GM18526 (cell line): ENCODE results near the gene PBX1.

Experiments used
- POLR2A ChIP-seq: IDR thresholded peaks from 3 replicates; pipeline ENCODE4 v1.6.1; 2011; ENCODE audit not compliant: insufficient read length; ENCODE audit errors: extremely low read depth

Gene PBX1

DNA sequence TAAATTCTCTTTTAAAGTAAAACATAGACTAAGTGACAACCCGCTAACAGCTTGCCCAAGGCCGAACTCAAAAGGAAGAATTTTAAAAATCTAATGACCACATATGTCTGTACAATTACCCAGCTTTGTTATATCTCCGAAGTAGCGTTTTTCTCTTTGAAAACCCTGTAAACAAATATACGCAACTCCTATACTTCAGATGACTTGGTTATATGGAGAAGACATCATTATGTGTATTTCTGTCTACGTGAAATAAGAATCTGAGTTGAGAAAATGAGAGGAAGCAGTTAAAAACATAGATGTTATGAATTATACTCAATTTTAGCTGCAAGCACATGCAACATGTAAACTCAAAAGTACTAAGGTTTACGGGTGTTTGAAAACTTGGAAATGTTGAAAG is 2.0 kb downstream of the PBX1 start:
- no peak for TF ChIP-seq POLR2A

DNA sequence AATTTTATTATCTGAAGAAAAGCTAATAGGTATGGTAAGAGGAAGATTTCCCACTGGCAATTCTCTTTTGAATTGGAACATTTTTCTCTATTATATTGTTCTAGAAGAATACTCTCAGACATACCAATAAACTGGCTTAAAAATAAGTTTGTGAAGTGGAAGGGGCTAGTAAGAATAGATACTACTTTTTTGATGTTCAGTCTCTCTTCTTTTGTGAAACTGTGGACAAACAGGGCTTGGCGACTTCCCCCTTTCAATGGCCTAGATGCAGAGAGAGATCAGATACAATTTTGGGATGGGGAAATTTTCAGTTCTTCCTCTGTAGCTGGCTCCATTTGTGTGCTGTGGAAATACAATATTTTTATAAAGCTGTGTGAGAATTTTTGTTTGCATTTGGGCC is 2.5 kb downstream of the PBX1 start:
- TF ChIP-seq POLR2A = no peak

DNA sequence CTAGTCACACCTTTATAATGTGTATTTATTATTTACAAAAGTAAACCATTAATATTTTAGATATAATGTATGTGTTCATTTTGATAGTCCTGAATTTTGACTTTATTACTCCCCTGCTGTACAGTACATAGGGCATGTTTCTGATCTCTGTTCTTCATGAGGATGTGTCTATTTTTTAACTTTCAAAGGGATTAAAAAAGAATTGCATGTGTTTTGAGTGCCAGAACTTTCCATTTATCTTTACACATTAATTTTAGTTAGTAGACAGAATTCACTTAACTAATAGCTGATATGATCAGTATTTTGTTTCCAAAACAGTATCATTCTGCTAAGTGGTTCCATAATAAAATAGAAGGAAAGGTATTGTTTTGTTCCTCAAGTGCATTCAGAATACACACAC is 3.1 kb downstream of the PBX1 start:
- TF ChIP-seq POLR2A = no peak

DNA sequence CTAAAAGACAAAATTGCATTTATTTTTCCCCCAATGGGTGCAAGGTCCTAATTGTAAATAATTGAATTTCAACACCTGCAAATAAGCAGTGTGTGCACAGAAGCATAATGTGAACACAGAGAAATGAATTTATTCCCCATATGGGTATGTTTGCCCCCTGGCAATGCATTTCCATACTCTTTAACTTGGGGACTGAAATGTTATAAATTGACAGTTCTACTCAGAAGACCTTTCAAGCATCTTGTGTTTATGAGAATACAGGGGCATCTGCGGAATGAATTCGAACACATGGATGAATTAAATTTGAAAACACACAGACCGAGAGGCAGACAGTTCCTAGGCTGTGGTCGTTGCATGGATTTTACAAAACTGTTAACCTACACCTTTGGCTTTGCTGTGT is 3.5 kb downstream of the PBX1 start:
- no peak for TF ChIP-seq POLR2A

DNA sequence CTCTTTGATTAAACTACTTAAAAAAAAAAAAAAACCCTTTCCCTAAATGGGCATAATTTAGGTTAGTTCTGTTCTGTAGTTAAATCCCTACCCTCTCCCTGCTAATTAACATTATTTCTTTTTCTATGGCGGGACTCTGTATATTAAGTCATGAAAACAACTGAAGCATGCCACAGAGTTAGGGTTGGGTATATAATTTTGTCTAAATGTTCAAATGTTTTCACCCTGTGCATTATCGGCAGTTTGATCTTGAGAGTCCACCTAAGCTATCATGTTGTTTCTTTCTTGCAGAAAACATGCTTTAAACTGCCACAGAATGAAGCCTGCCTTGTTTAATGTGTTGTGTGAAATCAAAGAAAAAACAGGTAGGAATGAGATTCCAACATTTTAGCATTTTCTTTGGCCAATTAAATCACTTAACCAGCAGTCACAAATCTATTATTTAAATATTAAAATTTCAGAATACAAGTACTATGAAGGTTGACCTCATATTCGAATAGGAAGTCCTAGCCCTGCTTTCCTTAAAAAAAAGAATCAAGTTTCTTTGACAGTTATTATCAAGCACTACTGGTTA is 4.0 kb downstream of the PBX1 start:
- no peak for TF ChIP-seq POLR2A

DNA sequence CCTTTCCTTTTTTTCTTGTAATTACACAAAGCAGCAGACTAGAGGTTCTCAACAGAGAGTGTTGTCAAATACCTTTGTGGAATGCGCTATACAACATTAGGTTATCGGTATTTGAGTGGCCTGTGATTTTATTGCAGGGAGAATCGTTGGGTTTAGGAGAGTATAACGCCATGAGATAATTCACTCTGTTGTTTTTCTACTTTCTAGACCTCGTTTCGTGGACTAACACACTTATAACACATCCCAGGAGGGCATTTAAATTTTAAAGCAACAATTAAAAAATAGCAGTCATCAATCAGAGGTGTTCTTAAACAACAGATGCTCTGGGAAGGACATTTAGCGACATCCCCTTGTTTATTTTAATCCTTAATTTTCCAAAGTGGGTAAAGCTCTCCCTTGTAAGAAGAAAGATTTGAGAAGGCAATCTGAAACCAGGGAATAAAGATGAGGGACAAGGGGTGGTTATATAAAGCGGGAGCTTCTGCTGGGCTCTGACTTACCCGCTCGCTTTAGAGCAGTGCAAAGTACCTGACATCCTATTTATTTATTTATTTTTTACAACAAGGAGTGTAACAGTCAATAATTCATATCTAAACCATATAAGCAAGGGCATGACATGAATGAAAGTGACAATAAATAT is 4.9 kb downstream of the PBX1 start:
- no peak for TF ChIP-seq POLR2A

DNA sequence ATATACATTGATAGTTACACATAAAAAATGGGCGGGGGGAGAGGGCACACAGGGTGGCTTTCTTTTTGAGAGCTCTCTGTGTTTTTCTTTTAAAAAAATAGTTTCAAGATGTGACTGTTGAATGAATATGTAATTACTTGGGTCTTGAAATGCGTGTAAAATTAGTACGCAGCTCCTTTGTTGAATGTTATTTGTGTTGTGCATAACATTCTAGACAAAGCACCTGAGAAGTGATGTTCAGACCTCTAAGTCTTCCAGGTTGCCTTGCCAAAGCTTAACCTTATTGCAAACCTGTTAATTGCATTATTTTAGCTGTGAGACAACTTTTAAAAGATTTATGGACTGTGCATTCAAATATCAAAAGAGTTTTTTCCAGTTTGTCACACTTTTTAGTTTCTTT is 5.4 kb downstream of the PBX1 start:
- TF ChIP-seq POLR2A = no peak

DNA sequence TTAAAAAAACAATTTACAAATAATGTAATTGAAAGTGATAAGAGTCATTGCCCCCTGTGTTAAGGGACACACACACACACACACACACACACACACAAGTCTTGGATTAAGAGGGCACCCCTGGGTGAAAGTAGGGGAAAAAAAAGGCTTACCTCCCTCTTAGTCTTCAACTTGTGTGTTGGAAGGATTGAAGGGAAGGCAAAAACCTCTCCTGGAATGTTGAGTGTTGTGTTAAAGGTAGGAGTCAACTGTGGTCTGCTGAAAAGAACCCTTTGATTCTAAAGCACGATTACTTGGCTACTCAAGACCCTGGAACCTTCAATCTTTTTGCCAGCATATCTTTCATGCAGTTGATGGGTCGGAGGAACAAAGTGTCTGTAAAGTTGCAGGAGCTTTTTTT is 6.4 kb downstream of the PBX1 start:
- no peak for TF ChIP-seq POLR2A

DNA sequence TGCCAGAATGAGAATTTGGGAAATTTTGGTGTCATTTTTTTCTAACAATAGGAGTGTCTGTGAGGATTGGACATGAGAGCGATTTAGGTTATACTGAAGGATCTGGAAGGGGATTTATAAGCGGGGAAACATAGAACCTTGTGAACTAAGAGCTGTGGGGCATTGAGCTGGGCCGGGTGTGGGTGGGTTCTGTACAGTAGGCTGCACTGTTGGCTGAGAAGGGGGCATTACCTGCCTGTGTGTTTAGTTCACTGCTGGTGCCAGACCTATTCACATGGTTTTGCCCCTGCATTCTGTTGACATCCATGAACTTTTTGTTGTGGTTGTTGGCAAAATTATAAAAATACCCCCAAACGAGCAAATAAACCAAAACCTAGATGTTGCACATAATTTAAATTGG is 8.8 kb downstream of the PBX1 start:
- no peak for TF ChIP-seq POLR2A

DNA sequence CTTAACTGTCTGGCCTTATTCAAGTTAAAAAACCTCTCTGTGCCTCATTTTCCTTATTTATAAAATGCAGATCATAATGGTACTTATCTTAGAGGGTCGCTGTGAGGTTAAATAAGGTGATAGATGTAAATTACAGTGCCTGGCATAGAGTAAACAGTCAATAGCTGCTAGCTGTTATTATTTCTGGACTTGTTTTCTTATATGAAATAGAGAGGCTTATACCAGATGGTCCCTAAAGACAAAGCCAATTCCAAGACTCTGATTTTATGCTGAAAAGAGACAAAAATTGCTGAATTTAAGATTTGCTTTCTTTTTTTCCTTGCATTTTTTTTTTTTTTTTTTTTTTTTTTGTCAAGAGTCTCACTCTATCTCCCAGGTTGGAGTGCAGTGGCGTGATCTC is 10.3 kb downstream of the PBX1 start:
- TF ChIP-seq POLR2A = no peak

DNA sequence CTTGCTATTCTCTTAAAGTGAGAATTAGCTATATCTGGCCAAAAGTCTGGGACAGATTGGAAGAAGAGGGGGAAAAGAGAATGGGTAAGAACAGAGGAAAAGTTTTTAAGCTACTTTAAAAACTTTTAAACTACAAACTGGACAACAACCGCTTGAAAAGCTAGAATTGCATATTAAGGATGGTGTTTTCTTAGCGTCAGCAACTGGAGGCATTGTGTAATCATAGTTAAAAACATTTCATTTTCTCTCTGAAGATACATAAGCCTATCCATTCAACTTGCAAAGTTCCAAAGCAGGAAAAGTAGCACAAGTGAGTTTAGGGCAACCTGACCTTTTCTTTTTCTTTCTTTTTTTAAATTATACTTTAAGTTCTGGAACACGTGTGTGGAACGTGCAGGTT is 10.9 kb downstream of the PBX1 start:
- TF ChIP-seq POLR2A = no peak

DNA sequence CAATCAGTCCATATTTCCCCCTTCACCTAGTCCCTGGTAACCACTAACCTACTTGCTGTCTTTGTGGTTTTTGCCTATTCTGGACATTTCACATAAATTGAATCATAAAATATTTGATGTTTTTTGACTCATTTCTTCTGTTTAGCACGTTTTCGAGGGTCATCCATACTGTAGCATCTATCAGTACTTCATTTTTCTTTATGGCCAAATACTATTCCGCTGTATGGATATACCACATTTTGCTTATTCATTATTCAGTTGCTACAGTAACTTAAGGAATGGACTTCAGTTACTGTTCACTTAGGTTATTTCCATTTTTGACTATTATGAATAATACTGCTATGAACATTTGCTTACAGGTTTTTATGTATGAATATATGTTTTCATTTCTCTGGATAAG is 12.3 kb downstream of the PBX1 start:
- no peak for TF ChIP-seq POLR2A

DNA sequence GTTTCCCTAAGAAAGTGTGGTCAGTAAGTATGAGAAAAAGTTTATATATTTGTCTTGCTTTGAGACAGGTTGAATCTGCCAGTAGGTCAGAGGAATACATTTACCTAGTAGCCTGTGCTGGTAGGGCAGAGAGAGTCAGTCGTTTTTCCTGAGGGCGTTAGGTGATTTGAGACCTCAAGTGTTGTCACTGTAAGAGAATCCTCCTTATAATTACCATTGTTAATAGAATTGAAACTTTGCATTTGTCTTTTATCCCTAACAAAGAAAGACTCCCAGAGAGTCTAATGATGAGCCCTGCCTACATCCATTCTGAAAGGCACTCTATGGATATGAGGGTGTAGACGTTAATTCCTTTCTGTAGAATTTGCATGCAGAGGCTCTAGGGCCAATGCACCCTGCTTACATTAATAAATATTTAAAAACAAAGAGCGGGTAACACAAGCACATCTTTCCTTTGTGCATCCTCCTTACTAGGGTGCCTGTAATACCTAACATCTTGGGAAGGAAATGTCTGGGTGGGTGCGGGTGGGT is 16.4 kb downstream of the PBX1 start:
- TF ChIP-seq POLR2A = no peak

DNA sequence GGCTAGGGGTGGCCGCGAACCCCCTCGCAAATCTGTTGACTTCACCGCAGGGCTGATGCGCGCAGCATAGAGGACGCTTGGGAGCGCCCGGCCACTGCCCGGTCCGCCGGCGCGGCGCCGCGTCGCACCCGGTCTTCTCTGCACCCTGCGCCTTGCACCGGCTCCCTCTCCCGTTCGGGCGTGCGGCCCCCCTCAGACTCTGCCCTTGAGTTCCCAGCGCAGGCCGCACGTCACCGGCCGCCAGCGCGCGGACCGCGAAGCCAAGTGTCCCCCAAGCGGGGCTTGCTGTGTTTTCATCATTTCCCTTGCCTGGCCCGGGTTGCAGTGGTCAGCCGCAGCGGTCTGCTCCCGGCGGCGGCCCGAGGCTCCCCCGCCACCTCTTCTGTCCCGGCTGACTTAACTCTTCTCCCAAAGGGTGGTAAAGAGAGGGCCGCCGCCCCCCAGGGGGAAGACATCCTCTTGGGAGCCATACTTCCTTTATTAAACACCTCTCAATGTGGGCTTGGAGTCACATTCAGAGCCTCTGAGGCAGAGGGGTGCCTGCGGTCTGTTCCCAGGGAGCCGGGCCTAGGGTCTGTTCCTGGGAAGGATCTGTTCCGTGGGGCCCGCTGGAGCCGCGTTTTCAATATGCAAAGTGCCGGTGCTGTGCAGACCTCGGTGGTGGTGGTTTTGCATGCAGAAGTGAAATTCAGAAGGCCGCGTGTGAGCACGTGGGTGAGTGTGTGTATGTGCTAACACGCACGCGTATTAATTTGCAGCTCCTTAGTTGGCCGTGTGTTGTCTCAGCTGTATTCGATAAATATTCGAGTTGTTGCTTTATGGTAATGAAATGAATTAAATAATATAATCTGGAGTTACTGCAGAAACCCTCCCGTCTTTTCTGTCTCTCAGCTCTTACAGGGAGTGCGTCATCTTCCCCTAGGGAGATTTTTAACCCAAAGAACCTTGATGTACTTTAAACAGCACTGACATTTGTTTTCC is 17.6 kb downstream of the PBX1 start:
- TF ChIP-seq POLR2A = no peak

DNA sequence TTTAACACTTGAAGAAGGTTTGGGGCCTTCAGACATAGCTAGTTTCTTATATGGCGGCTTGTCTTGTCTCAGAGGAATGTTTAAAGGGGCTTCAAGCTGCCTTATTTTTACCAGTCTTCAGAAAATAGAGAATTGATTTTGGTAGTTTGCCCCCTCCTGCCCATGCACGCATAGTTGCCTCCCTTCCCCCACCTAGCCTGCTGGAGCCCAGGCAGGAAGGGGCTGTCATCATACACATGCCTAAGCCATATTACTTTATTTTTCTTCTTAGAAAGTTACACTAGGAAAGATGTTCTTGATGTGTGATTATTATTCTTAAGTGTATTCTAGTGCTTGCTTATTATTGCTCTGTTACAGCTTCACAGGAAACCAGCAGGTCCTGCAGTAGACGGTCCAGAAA is 18.3 kb downstream of the PBX1 start:
- TF ChIP-seq POLR2A = no peak
